ENCODE results near the gene ZFHX3.

DNA sequence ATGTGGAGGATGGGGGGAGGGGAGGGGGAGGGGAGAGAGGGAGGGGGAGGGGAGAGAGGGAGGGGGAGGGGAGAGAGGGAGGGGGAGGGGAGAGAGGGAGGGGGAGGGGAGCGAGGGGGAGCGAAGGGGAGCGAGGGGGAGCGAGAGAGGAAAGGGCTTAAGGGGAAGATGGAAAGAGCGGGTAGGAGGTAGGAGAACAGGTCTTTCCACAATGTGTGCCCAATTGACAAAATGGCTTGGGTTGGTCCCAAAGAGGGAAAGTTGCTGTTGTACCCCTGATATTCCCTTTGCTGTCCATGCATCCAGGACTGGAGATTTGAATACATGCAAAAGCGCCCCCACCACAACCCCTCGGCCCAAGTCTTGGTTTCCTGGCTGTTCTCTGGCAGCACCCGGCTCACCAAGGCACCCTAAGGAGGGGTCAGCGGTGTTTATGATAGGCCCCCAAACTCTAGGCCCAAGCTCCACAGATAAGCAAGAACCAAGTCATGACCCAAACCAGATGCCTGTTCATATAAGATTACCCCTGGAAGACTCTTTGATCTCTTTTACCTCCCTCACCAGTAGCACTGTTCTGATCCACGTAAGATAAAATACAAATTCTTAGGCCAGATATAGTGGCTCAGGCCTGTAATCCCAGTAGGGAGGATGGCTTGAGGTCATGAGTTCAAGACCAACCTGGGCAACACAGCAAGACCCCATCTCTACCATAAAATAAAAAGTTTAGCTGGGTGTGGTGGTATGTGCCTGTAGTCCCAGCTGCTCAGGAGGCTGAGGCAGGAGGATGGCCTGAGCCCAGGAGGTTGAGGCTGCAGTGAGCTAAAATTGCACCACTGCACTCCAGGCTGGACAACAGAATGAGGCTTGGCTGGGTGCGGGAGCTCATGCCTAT, 119.6 kb downstream of the ZFHX3 start:
- TF ChIP-seq EZH2 (IDR thresholded peaks at IDR 0.05; ENCODE audit: insufficient read depth, poor library complexity, severe bottlenecking) (no peak), EZH2phosphoT487 (IDR thresholded peaks at IDR 0.05; ENCODE audit: insufficient read depth, low read depth) (no peak)

All from GM23248 (cell line).